Spleen (tissue), 7 donors: Measurements from ENCODE around the gene EPHA3.

Experiments used
- CTCF ChIP-seq, 11 experiments: fragments of 200-600 bp in 7 of 11; fragments of 450-650 bp in 4 of 11; sonication (generic) in 4 of 11; IDR thresholded peaks in 8 of 11; conservative IDR thresholded peaks in 3 of 11; 1 replicate in 7 of 11; 2 replicates in 4 of 11; pipeline versions ENCODE4 v1.4.0 to v1.8.0; 2016 to 2021; ENCODE audit warnings: antibody characterized with exemption in 11 of 11, inconsistent platforms in 4 of 11, mild to moderate bottlenecking in 1 of 11
- POLR2A ChIP-seq, 3 donors: fragments of 450-650 bp; IDR thresholded peaks; one replicate each; pipeline ENCODE4 v1.5.1; 2017; ENCODE audit warnings: antibody characterized with exemption in 3 of 3, mild to moderate bottlenecking in 1 of 3
- POLR2AphosphoS5 ChIP-seq, 3 donors: sonication (generic); formaldehyde crosslinking; IDR thresholded peaks; one replicate each; pipeline ENCODE4 v1.5.1; 2017; ENCODE audit warnings: antibody characterized with exemption in 3 of 3
- donor health status: DM: no; HTN: no; CAD: no; lungs with moderate emphysema.
- donor health status: DM: no; HTN: no; CAD: no.
- donor health status: DM: no; HTN: no; CAD: no.

- TF ChIP-seq POLR2AphosphoS5 (IDR thresholded peaks at IDR 0.05), result no peak
- TF ChIP-seq POLR2A (IDR thresholded peaks at IDR 0.05), result no peak
- no peak for TF ChIP-seq CTCF (IDR thresholded peaks at IDR 0.05 in 8 of 11, conservative IDR thresholded peaks at IDR 0.05 in 3 of 11)
These were observed 66.1 kb downstream of the EPHA3 start for GRCh38 chr3:89173546-89173945.
